ENCODE data around the gene PPP1R3G. TPM values are rescaled to one million over a fixed set of nuclear protein-coding genes. Genes with fewer than 3 reads are reported as not detected.

The PPP1R3G gene
- total and polyA plus RNA-seq, 4 donors: 0.10 to 1.5 (median 0.43) TPM

- H3K27me3 ChIP-seq (ENCODE audit: control insufficient read depth in 3 of 3, insufficient read depth in 3 of 3, low read length in 2 of 3): no peaks in the 10 kb centered on the region
- DNase-seq (no peak), ATAC-seq (ENCODE audit: insufficient read depth, low FRiP score) (no peak)
- H3K4me3 ChIP-seq: no peak overlapping the region
- H3K36me3 ChIP-seq (ENCODE audit: control insufficient read depth in 4 of 4, insufficient read depth in 4 of 4, low read length in 4 of 4): no peaks in the 10 kb centered on the region
- H3K27ac ChIP-seq (ENCODE audit: low read depth in 1 of 2, low read length in 1 of 2): no peak overlapping the region
- H3K9ac ChIP-seq (ENCODE audit: insufficient read depth in 1 of 2, low read length in 2 of 2): no peak overlapping the region
- peaks cover 0 to 9% (median 0%) of the 10 kb centered on the region in 5 donors for H3K4me1 ChIP-seq (ENCODE audit: control insufficient read depth in 5 of 5, insufficient read depth in 5 of 5, low read length in 5 of 5)
- 75 to 79% methylated on average over 2 of the region's 2 CpGs for WGBS, 2 donors
- no peak for TF ChIP-seq CTCF (IDR thresholded peaks at IDR 0.05; ENCODE audit: control extremely low read depth, extremely low read depth)
- peaks cover 0 to 14% (median 6%) of the 10 kb centered on the region in 4 donors for H3K9me3 ChIP-seq (ENCODE audit: control insufficient read depth in 4 of 4, insufficient read depth in 3 of 4, low read length in 3 of 4)
Observed at GRCh38 chr6:5050009-5050408, 35.1 kb upstream of the PPP1R3G start.

- no peak for DNase-seq
- no peak overlapping the region for H3K27ac ChIP-seq (ENCODE audit: low read depth in 1 of 2, low read length in 1 of 2)
- H3K4me3 ChIP-seq: no peak overlapping the region
- H3K4me1 ChIP-seq (ENCODE audit: control insufficient read depth in 5 of 5, insufficient read depth in 5 of 5, low read length in 5 of 5): no peaks in the 10 kb centered on the region
- no peaks in the 10 kb centered on the region for H3K27me3 ChIP-seq (ENCODE audit: control insufficient read depth in 3 of 3, insufficient read depth in 3 of 3, low read length in 2 of 3)
- no peak overlapping the region for H3K9ac ChIP-seq (ENCODE audit: insufficient read depth in 1 of 2, low read length in 2 of 2)
- no peak for TF ChIP-seq CTCF (IDR thresholded peaks at IDR 0.05; ENCODE audit: control extremely low read depth, extremely low read depth)
- H3K9me3 ChIP-seq (ENCODE audit: control insufficient read depth in 4 of 4, insufficient read depth in 3 of 4, low read length in 3 of 4): peaks cover 0 to 14% (median 6%) of the 10 kb centered on the region in 4 donors
- 98 to 100% methylated on average over 1 of the region's 1 CpG for WGBS, 2 donors
- H3K36me3 ChIP-seq (ENCODE audit: control insufficient read depth in 4 of 4, insufficient read depth in 4 of 4, low read length in 4 of 4): no peaks in the 10 kb centered on the region
- ATAC-seq (ENCODE audit: insufficient read depth, low FRiP score): no peak
Observed at GRCh38 chr6:5051394-5051793, 33.7 kb upstream of the PPP1R3G start.

- Histone ChIP-seq H3K4me1 (ENCODE audit: control insufficient read depth in 5 of 5, insufficient read depth in 5 of 5, low read length in 5 of 5) (no peaks in the 10 kb centered on the region), H3K27me3 (ENCODE audit: control insufficient read depth in 3 of 3, insufficient read depth in 3 of 3, low read length in 2 of 3) (no peaks in the 10 kb centered on the region), H3K4me3 (no peak overlapping the region), H3K9ac (ENCODE audit: insufficient read depth in 1 of 2, low read length in 2 of 2) (no peak overlapping the region), H3K9me3 (ENCODE audit: control insufficient read depth in 4 of 4, insufficient read depth in 3 of 4, low read length in 3 of 4) (peaks cover 0 to 14% (median 6%) of the 10 kb centered on the region in 4 donors), H3K27ac (ENCODE audit: low read depth in 1 of 2, low read length in 1 of 2) (no peak overlapping the region), H3K36me3 (ENCODE audit: control insufficient read depth in 4 of 4, insufficient read depth in 4 of 4, low read length in 4 of 4) (no peaks in the 10 kb centered on the region)
- ATAC-seq (ENCODE audit: insufficient read depth, low FRiP score): no peak
- TF ChIP-seq CTCF (IDR thresholded peaks at IDR 0.05; ENCODE audit: control extremely low read depth, extremely low read depth): no peak
- peak in 2 of 3 donors; percentile 61 to 75 for DNase-seq
Observed at GRCh38 chr6:5053038-5053437, 32.1 kb upstream of the PPP1R3G start.

GRCh38 chr6:5053864-5054244 is 31.3 kb upstream of the PPP1R3G start:
- Histone ChIP-seq H3K9ac (ENCODE audit: insufficient read depth in 1 of 2, low read length in 2 of 2) (no peak overlapping the region), H3K9me3 (ENCODE audit: control insufficient read depth in 4 of 4, insufficient read depth in 3 of 4, low read length in 3 of 4) (peaks cover 0 to 14% (median 6%) of the 10 kb centered on the region in 4 donors), H3K27ac (ENCODE audit: low read depth in 1 of 2, low read length in 1 of 2) (no peak overlapping the region), H3K36me3 (ENCODE audit: control insufficient read depth in 4 of 4, insufficient read depth in 4 of 4, low read length in 4 of 4) (no peaks in the 10 kb centered on the region), H3K27me3 (ENCODE audit: control insufficient read depth in 3 of 3, insufficient read depth in 3 of 3, low read length in 2 of 3) (no peaks in the 10 kb centered on the region), H3K4me1 (ENCODE audit: control insufficient read depth in 5 of 5, insufficient read depth in 5 of 5, low read length in 5 of 5) (no peaks in the 10 kb centered on the region), H3K4me3 (no peak overlapping the region)
- WGBS, 2 donors: 56 to 73% methylated on average over 1 of the region's 1 CpG
- DNase-seq: no peak
- ATAC-seq (ENCODE audit: insufficient read depth, low FRiP score): no peak
- no peak for TF ChIP-seq CTCF (IDR thresholded peaks at IDR 0.05; ENCODE audit: control extremely low read depth, extremely low read depth)
